K562 (cell line): ENCODE data around the gene REC8. TPM values are rescaled to one million over a fixed set of nuclear protein-coding genes. Genes with fewer than 3 reads are reported as not detected.
A peak's percentile ranks its signal among the peaks of the same experiment; 100 is the strongest.

ENCODE experiments used
- ATAC-seq: fragments of 200-7000 bp; cut with Tn5 transposase; 3 replicates; pipeline ENCODE4 v1.9.1; 2020; ENCODE audit warnings: moderate library complexity
- BruUV-seq: library from RNA; stranded (reverse); fragments of 400-500 nt; replicated peaks from 2 replicates; lab custom pipeline; 2021; lab: Mats Ljungman, UMichigan
- CTCF ChIA-PET: fragments of 300-600 bp; formaldehyde crosslinking; extraction: SDS; loops from one replicate; lab custom pipeline; 2021; ENCODE audit warnings: low intra/inter-chr PET ratio; lab: Yijun Ruan, JAX
- POLR2A ChIA-PET: fragments of 300-600, 350-650 bp; sonication (Branson Sonifier 250); formaldehyde crosslinking; extraction: SDS; loops from one replicate; lab custom pipeline; 2021; ENCODE audit warnings: antibody characterized with exemption, inconsistent platforms; lab: Yijun Ruan, JAX
- DNase-seq, 4 experiments: peaks; one replicate each; pipeline versions ENCODE4 v3.0.0 to v3.0.0-alpha.2; 2011 to 2018; ENCODE audit warnings: low spot score in 3 of 4, mixed read lengths in 3 of 4; ENCODE audit errors: extremely low read depth in 1 of 4
- FAIRE-seq: peaks from 2 replicates; lab custom pipeline; 2011; peaks lifted over from hg19 to GRCh38; lab: Jason Lieb, UNC
- H2AFZ ChIP-seq: 2 replicates; pipeline ENCODE4 v1.6.0; 2011; ENCODE audit warnings: low read depth, low read length, control low read depth, inconsistent platforms
- H3K27ac ChIP-seq: fragments of 200-600 bp; 3 replicates; pipeline ENCODE4 v1.8.0; 2011; ENCODE audit warnings: low read depth, mild to moderate bottlenecking, control low read depth, inconsistent platforms, low read length, moderate library complexity, mixed read lengths; ENCODE audit errors: extremely low read depth
- H3K27me3 ChIP-seq, 2 experiments: fragments of 300-600 bp in 1 of 2; 2 replicates in 1 of 2; 3 replicates in 1 of 2; pipeline versions ENCODE4 v1.6.0 to v1.8.0; 2011; ENCODE audit warnings: inconsistent platforms in 2 of 2, low read length in 2 of 2, mild to moderate bottlenecking in 1 of 2, mixed read lengths in 1 of 2, moderate library complexity in 1 of 2; ENCODE audit not compliant: control insufficient read depth in 2 of 2, insufficient read depth in 2 of 2
- H3K36me3 ChIP-seq: fragments of 300-600 bp; 3 replicates; pipeline ENCODE4 v1.8.0; 2011; ENCODE audit warnings: mild to moderate bottlenecking, low read length, inconsistent platforms; ENCODE audit not compliant: control insufficient read depth, insufficient read depth
- H3K4me1 ChIP-seq, 2 experiments: fragments of 200-600 bp in 1 of 2; replicated peaks in 1 of 2; 2 replicates in 1 of 2; 3 replicates in 1 of 2; pipeline versions ENCODE4 v1.5.1 to v1.8.0; 2011; ENCODE audit warnings: inconsistent platforms in 2 of 2, low read length in 2 of 2, mild to moderate bottlenecking in 1 of 2, mixed read lengths in 1 of 2, moderate library complexity in 1 of 2; ENCODE audit not compliant: control insufficient read depth in 2 of 2, insufficient read depth in 2 of 2
- H3K4me2 ChIP-seq: 2 replicates; pipeline ENCODE4 v1.6.1; 2011; ENCODE audit warnings: low read length, control low read depth, inconsistent platforms, mixed read lengths; ENCODE audit not compliant: insufficient read depth
- H3K4me3 ChIP-seq: fragments of 200-600 bp; sonication (generic), shearing (Covaris generic); 2 replicates; pipeline ENCODE4 v1.5.1; 2016; ENCODE audit warnings: control low read depth, inconsistent platforms
- H3K79me2 ChIP-seq: fragments of 200-600 bp; 3 replicates; pipeline ENCODE4 v1.8.0; 2011; ENCODE audit warnings: low read length, inconsistent platforms; ENCODE audit not compliant: control insufficient read depth, insufficient read depth
- H3K9ac ChIP-seq, 2 experiments: 2 replicates each; pipeline versions ENCODE4 v1.6.0 to v1.6.1; 2011; ENCODE audit warnings: low read depth in 2 of 2, low read length in 2 of 2, control low read depth in 1 of 2, inconsistent platforms in 1 of 2, mild to moderate bottlenecking in 1 of 2, mixed read lengths in 1 of 2; ENCODE audit not compliant: insufficient read depth in 1 of 2
- H3K9me1 ChIP-seq: one replicate; pipeline ENCODE4 v1.6.0; 2011; ENCODE audit warnings: inconsistent platforms, mild to moderate bottlenecking, low read length, moderate library complexity; ENCODE audit not compliant: control insufficient read depth, insufficient read depth
- H3K9me3 ChIP-seq: replicated peaks from 2 replicates; pipeline ENCODE4 v1.5.1; 2011; ENCODE audit warnings: low read depth, low read length, inconsistent platforms; ENCODE audit not compliant: control insufficient read depth, insufficient read depth
- H4K20me1 ChIP-seq: replicated peaks from 2 replicates; pipeline ENCODE4 v1.6.1; 2011; ENCODE audit warnings: low read length, inconsistent platforms, mixed read lengths; ENCODE audit not compliant: control insufficient read depth, insufficient read depth
- CHD2 ChIP-seq: IDR thresholded peaks from 2 replicates; pipeline ENCODE4 v1.6.1; 2011; ENCODE audit warnings: low read depth, low read length
- E2F1 ChIP-seq: sonication (generic); formaldehyde crosslinking; IDR thresholded peaks from 2 replicates; pipeline ENCODE4 v1.8.1; 2023; ENCODE audit warnings: mild to moderate bottlenecking, missing genetic modification reagents, moderate library complexity
- FOXK2 ChIP-seq, 2 experiments: fragments of 450-650 bp; IDR thresholded peaks in 1 of 2; conservative IDR thresholded peaks in 1 of 2; 2 replicates each; pipeline ENCODE4 v1.6.1; 2016; ENCODE audit warnings: low read depth in 2 of 2, mild to moderate bottlenecking in 1 of 2
- HDAC6 ChIP-seq: IDR thresholded peaks from 2 replicates; pipeline ENCODE4 v1.6.1; 2012; ENCODE audit warnings: low read depth, mild to moderate bottlenecking, control low read depth, inconsistent platforms, low read length, moderate library complexity
- HMG20B ChIP-seq: fragments of 250-450 bp; sonication (Bioruptor Pico); IDR thresholded peaks from 2 replicates; pipeline ENCODE4 v1.5.0; 2021; ENCODE audit warnings: mild to moderate bottlenecking
- HSF4 ChIP-seq: fragments of 250-450 bp; sonication (Bioruptor Pico); IDR thresholded peaks from 2 replicates; pipeline ENCODE4 v2.1.2; 2022; ENCODE audit warnings: mild to moderate bottlenecking, moderate library complexity, borderline replicate concordance
- MAFG ChIP-seq: fragments of 450-650 bp; conservative IDR thresholded peaks from 2 replicates; pipeline ENCODE4 v1.6.1; 2016; ENCODE audit warnings: missing genetic modification characterization, missing compliant biosample characterization
- PHF20 ChIP-seq: fragments of 450-650 bp; IDR thresholded peaks from 2 replicates; pipeline ENCODE4 v1.6.1; 2018; ENCODE audit not compliant: partially characterized antibody
- PKNOX1 ChIP-seq: fragments of 450-650 bp; IDR thresholded peaks from 2 replicates; pipeline ENCODE4 v1.6.1; 2016
- POLR2AphosphoS2 ChIP-seq: IDR thresholded peaks from 2 replicates; pipeline ENCODE4 v1.6.1; 2012; ENCODE audit warnings: low read length, improper control_type of control experiment
- RBM14 ChIP-seq: fragments of 200-400 bp; formaldehyde crosslinking; IDR thresholded peaks from 2 replicates; pipeline ENCODE4 v1.6.1; 2018; ENCODE audit warnings: low read depth, mild to moderate bottlenecking, low read length, moderate library complexity, borderline replicate concordance; ENCODE audit not compliant: insufficient read depth
- TCF7 ChIP-seq: sonication (generic); IDR thresholded peaks from 2 replicates; pipeline ENCODE4 v1.6.1; 2016; ENCODE audit warnings: antibody characterized with exemption, borderline replicate concordance
- ZC3H8 ChIP-seq: fragments of 450-650 bp; IDR thresholded peaks from 2 replicates; pipeline ENCODE4 v1.6.1; 2017
- ZNF239 ChIP-seq: fragments of 250-450 bp; sonication (Bioruptor Pico); IDR thresholded peaks from 2 replicates; pipeline ENCODE4 v1.4.0; 2020; ENCODE audit warnings: mild to moderate bottlenecking
- ZNF384 ChIP-seq: IDR thresholded peaks from 2 replicates; pipeline ENCODE4 v1.6.1; 2012; ENCODE audit warnings: low read depth, low read length, improper control_type of control experiment
- ZNF507 ChIP-seq: conservative IDR thresholded peaks from 2 replicates; pipeline ENCODE4 v1.6.1; 2017; ENCODE audit warnings: missing genetic modification characterization, missing compliant biosample characterization
- ZNF780A ChIP-seq: fragments of 250-450 bp; sonication (Bioruptor Pico); IDR thresholded peaks from 2 replicates; pipeline ENCODE4 v1.5.0; 2021; ENCODE audit warnings: mild to moderate bottlenecking
- WGBS: fragments of 100-300 bp; shearing (Covaris generic); methylation state at CpG from one replicate; pipeline ENCODE4 v1.1.6; 2016; ENCODE audit warnings: low coverage, mixed read lengths; ENCODE audit not compliant: insufficient coverage; ENCODE audit errors: missing lambda C conversion rate; 5-methylcytosine and 5-hydroxymethylcytosine counted together
- in situ Hi-C: fragments of 300-500 bp; cut with MboI; formaldehyde crosslinking; loops from 4 replicates; pipeline ENCODE4 v1.15.0; 2018; ENCODE audit warnings: inconsistent platforms, mixed read lengths
- intact Hi-C: fragments of 100-400 bp; cut with micrococcal nuclease; formaldehyde crosslinking; loops from 2 replicates; pipeline ENCODE4 v1.14.2; 2022
- polyA plus RNA-seq, 8 experiments: library from polyadenylated mRNA; depleted of rRNA in 4 of 8; stranded (reverse) in 5 of 8; unstranded in 3 of 8; fragments of >200 nt; fragmentation: Nextera tagmentation in 2 of 8; fragmentation: Illumina TruSeq in 1 of 8; extraction: Ambion mirVana in 2 of 8; extraction: Trizol in 1 of 8; gene quantifications; 2 replicates each; pipeline versions ENCODE4 v1.2.1 to v1.2.3, GENCODE V29; 2011 to 2014; ENCODE audit warnings: inconsistent platforms in 1 of 8, missing spikeins in 1 of 8
- total RNA-seq, 7 experiments: library from RNA; depleted of rRNA in 6 of 7; stranded (reverse); fragments of >200 nt in 6 of 7; fragmentation: Illumina TruSeq in 2 of 7; extraction: Trizol in 2 of 7; gene quantifications; 2 replicates each; pipeline versions ENCODE4 v1.2.1 to v1.2.3, GENCODE V29; 2011 to 2021; ENCODE audit warnings: low replicate concordance in 1 of 7
- TF ChIP-seq, protein P1 (sequence below): IDR thresholded peaks from 2 replicates; pipeline ENCODE4 v1.6.1; 2011; ENCODE audit not compliant: insufficient read length; ENCODE audit errors: extremely low read depth
- TF ChIP-seq, protein P2 (sequence below): fragments of 250-450 bp; sonication (Bioruptor Pico); IDR thresholded peaks from 2 replicates; pipeline ENCODE4 v1.8.0; 2022; ENCODE audit warnings: moderate library complexity, mild to moderate bottlenecking, inconsistent platforms

Gene REC8
- total and polyA plus RNA-seq, 9 of the 15 experiments (the other 6 are each of a cell fraction or from before 2014, with no cell fraction given): 0.11 to 2.5 (median 0.85) TPM

- Histone ChIP-seq H3K79me2 (no peaks in the 10 kb centered on the region), H3K9me3 (no peaks in the 10 kb centered on the region), H3K36me3 (peaks cover 38% of the 10 kb centered on the region; the same call in 2 of the 3 replicates), H2AFZ (no peak overlapping the region), H3K4me2 (no peak overlapping the region; the same call in 1 of the 2 replicates), H3K9me1 (no peaks in the 10 kb centered on the region), H3K4me3 (no peak overlapping the region), H3K9ac (peak overlapping the region in 1 of 2 experiments; percentile 76; a peak in 3 of 4 replicates), H4K20me1 (no peaks in the 10 kb centered on the region), H3K4me1 (peaks cover 6 to 12% of the 10 kb centered on the region in 2 experiments; a peak in 4 of 5 replicates), H3K27ac (no peak overlapping the region; the same call in 2 of the 3 replicates), H3K27me3 (no peaks in the 10 kb centered on the region)
- intact Hi-C loops (no loop called here), in situ Hi-C loops (no loop called here)
- FAIRE-seq (peak; percentile 67), ATAC-seq (peak; percentile 72), DNase-seq (no peak)
- TF ChIP-seq, protein P1, sequence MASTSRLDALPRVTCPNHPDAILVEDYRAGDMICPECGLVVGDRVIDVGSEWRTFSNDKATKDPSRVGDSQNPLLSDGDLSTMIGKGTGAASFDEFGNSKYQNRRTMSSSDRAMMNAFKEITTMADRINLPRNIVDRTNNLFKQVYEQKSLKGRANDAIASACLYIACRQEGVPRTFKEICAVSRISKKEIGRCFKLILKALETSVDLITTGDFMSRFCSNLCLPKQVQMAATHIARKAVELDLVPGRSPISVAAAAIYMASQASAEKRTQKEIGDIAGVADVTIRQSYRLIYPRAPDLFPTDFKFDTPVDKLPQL: no peak
- TF ChIP-seq POLR2AphosphoS2: no peak
- no peak for TF ChIP-seq ZC3H8
- TF ChIP-seq ZNF507 (tag): no peak
- TF ChIP-seq, protein P2, sequence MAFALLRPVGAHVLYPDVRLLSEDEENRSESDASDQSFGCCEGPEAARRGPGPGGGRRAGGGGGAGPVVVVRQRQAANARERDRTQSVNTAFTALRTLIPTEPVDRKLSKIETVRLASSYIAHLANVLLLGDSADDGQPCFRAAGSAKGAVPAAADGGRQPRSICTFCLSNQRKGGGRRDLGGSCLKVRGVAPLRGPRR (CRISPR knock-in tag): no peak
- no peak for TF ChIP-seq TCF7
- TF ChIP-seq PKNOX1: no peak
- no peak for TF ChIP-seq RBM14
- no peak for TF ChIP-seq HSF4 (CRISPR knock-in tag)
- no peak for TF ChIP-seq HDAC6
- no peak for TF ChIP-seq FOXK2 (conservative IDR thresholded peaks at IDR 0.05 in 1 of 2, IDR thresholded peaks at IDR 0.05 in 1 of 2; ENCODE audit: low read depth in 2 of 2)
- TF ChIP-seq ZNF384: no peak
- no peak for TF ChIP-seq MAFG (tag)
- TF ChIP-seq ZNF780A: no peak
- TF ChIP-seq E2F1 (CRISPR knock-in tag): no peak
- TF ChIP-seq HMG20B: no peak
- TF ChIP-seq ZNF239 (CRISPR knock-in tag): no peak
- no peak for TF ChIP-seq PHF20
- no peak for TF ChIP-seq CHD2
- POLR2A ChIA-PET: interaction anchor here (0.6 to 4.2 kb wide), 4 partner anchors 8 to 950 kb away, joined by 3 to 38 read pairs (median 3); partner anchors contain the start of genes DCAF11, EMC9 and NRL
- 60% methylated on average over 9 of the region's 9 CpGs for WGBS
- no TSS peak for BruUV-seq
- CTCF ChIA-PET: no interaction called here
Observed at GRCh38 chr14:24123424-24124417, 48.2 kb upstream of the REC8 start.
